ENCODE results near the gene SLC66A1.

The SLC66A1 gene

DNA sequence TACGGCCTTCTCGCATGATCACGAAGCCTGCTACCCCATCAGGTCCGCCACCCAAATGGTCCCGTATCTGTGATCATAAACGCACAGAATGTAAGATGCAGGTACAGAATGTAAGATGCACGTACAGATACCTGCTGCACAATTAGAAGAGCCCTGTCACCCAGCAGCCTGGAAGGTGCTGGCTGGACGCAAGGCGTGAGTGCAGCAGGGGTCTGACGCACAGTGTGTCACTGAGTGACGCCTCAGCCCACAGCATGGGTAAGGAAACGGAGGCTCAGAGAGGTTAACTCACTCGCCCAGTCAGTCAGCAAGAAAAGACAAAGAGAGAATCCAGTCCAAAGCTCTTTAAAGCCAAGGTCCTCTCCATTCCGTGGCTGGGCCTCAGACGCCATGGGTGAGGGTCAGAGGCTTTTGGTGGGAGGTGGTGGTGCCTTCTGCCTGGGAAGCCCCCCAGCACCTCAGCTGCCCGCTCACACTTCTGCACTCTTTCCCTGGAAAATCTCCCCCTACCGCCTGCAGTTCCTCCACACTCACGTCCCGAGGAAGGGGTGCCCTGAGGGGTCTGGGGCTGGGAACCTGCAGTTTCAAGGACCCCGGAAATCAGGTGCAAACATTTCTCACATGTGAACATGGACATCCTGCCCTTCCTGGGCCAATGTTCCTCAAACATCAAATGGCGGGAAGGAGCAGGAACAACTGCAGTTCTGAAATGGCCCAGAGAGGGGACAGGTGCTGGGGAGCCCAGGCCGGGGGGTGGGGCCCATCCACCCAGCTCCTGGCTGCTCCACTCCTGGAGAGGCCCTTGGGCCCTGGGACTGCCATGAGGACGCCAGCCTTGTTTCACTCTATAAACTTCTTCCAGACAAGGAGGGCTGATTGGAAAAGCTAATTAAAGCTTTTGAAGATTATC is 59.4 kb downstream of the SLC66A1 start:
- in situ Hi-C loops (cut with MboI; ENCODE audit: low pct_unique_long_range_greater_than_20kb, low sequenced_read_pairs), result no loop called here
- DNase-seq, result no peak

DNA sequence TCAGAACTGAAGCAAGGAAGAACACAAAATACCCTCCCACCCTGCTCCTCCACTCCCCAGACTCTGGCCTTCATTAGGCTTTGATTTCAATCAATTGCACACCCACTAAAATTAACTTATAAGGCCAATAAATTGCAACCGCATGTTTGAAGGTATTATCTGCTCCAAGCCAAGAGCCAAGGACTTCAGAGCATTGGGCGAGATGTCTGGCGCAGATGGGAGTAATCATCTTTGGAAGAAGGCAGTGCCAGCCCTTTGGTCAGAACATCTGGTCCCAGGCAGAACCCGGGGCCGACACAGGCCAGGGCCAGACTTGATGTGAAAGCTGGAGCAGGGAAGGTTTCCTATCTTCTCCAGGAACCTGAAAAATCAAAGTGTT is 60.0 kb downstream of the SLC66A1 start:
- no peak for DNase-seq

DNA sequence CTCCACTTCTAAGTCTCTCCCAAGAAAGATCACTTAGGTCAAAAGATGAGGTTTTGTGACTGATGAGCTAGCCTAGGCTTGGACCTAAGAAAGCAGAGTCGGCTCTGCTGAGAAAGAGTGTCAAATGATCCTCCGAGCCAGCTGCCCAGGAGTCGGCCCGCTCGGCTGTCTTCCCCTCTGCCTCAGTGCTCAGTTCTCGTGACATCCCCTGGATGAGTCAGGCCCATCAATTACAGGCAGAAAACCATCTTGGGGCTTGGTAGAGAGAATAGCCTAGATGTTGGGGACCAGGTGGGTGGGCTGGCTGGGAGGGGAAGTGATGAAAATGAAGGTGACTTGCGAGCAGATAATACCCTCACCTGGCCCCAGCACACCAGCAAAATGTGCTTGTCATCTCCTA is 60.5 kb downstream of the SLC66A1 start:
- DNase-seq, result no peak
- in situ Hi-C loops (cut with MboI; ENCODE audit: low pct_unique_long_range_greater_than_20kb, low sequenced_read_pairs), result no loop called here

More for the DNA sequence above, 60.0 kb downstream of the SLC66A1 start:
- in situ Hi-C loops (cut with MboI; ENCODE audit: low pct_unique_long_range_greater_than_20kb, low sequenced_read_pairs), result no loop called here

GRCh38 chr1:19373211-19374082 is 61.3 kb downstream of the SLC66A1 start:
- no peak for DNase-seq
- in situ Hi-C loops (cut with MboI; ENCODE audit: low pct_unique_long_range_greater_than_20kb, low sequenced_read_pairs), result no loop called here

- in situ Hi-C loops (cut with MboI; ENCODE audit: low pct_unique_long_range_greater_than_20kb, low sequenced_read_pairs), result no loop called here
- DNase-seq, result no peak
These were observed 62.1 kb downstream of the SLC66A1 start for GRCh38 chr1:19374083-19374801.

GRCh38 chr1:19374926-19375325 is 62.8 kb downstream of the SLC66A1 start:
- DNase-seq, result no peak
- in situ Hi-C loops (cut with MboI; ENCODE audit: low pct_unique_long_range_greater_than_20kb, low sequenced_read_pairs), result no loop called here

DNA sequence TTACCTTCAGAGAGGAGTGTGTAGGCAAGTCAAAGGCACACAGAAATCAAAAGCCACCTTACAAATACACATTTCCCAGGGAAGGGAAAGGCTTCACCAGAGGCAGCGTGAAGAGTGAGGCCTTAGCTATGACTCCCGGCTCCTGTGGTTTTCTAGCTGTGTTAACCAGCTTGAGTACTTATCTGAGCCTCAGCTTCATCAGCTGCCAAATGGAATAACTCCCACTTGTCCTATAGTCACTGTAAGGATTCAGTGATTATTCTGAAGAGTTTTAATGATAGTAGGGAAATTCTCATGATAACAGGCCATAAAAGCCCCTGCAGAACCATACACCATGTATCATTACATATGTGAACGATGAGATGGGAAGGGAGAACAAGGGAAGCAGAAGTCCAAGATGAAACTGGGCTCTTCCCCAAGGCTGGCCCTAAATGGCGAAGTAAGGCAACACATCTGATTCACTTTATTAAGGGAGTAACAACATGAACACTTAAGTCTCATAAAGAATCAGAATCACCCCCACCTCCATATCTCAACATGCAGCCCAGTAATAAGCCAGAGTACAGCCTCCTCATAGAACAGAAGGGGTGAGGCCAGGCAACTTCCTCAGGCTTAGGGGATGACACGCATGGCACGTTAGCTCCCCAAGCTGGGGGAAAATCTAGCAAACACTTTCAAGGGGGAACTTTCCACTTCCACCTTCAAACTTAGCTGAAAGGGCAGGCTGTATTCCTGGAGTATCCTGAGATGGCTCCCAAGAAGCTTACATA is 63.7 kb downstream of the SLC66A1 start:
- in situ Hi-C loops (cut with MboI; ENCODE audit: low pct_unique_long_range_greater_than_20kb, low sequenced_read_pairs), result no loop called here
- DNase-seq, result no peak

GRCh38 chr1:19376428-19377372 is 64.6 kb downstream of the SLC66A1 start:
- in situ Hi-C loops (cut with MboI; ENCODE audit: low pct_unique_long_range_greater_than_20kb, low sequenced_read_pairs), result no loop called here
- no peak for DNase-seq

- in situ Hi-C loops (cut with MboI; ENCODE audit: low pct_unique_long_range_greater_than_20kb, low sequenced_read_pairs), result no loop called here
- DNase-seq, result no peak
These were observed 65.9 kb downstream of the SLC66A1 start for GRCh38 chr1:19377812-19378718.
